B cell (primary cell): ENCODE data around the gene GPR61. TPM values are rescaled to one million over a fixed set of nuclear protein-coding genes. Genes with fewer than 3 reads are reported as not detected.

Experiments
- ATAC-seq: fragments of 200-7000 bp; cut with Tn5 transposase; one replicate; pipeline ENCODE4 v1.10.0; 2021; ENCODE audit warnings: low read depth, mild to moderate bottlenecking, moderate number of reproducible peaks, moderate library complexity
- CTCF ChIA-PET: fragments of 350-600 bp; sonication (Branson Sonifier 250); formaldehyde crosslinking; loops from one replicate; lab custom pipeline; 2021; ENCODE audit warnings: antibody characterized with exemption, inconsistent platforms; lab: Charles Lee
- POLR2A ChIA-PET: fragments of 350-600 bp; sonication (Branson Sonifier 250); formaldehyde crosslinking; loops from one replicate; lab custom pipeline; 2021; ENCODE audit warnings: antibody characterized with exemption; lab: Charles Lee
- DNase-seq: peaks from one replicate; pipeline ENCODE4 v3.0.0; 2013
- H2AFZ ChIP-seq: 2 replicates; pipeline ENCODE4 v1.6.1; 2012; ENCODE audit warnings: mild to moderate bottlenecking, low read depth, low read length; ENCODE audit not compliant: insufficient read depth, poor library complexity, severe bottlenecking
- H3K27ac ChIP-seq, 2 donors: 1 replicate in 1 of 2; 2 replicates in 1 of 2; pipeline ENCODE4 v1.5.1; 2012 to 2013; ENCODE audit warnings: low read length in 2 of 2, mild to moderate bottlenecking in 2 of 2, moderate library complexity in 1 of 2
- H3K27me3 ChIP-seq, 4 experiments: fragments of 200-600 bp in 1 of 4; sonication (generic) in 1 of 4; replicated peaks in 1 of 4; 1 replicate in 2 of 4; 2 replicates in 2 of 4; pipeline versions ENCODE4 v1.6.1 to v1.7.0; 2013 to 2016; ENCODE audit warnings: low read length in 3 of 4, mild to moderate bottlenecking in 2 of 4, mixed read lengths in 1 of 4, moderate library complexity in 1 of 4; ENCODE audit not compliant: insufficient read depth in 4 of 4, control insufficient read depth in 3 of 4; ENCODE audit errors: control extremely low read depth in 1 of 4
- H3K36me3 ChIP-seq, 2 experiments: replicated peaks in 1 of 2; 1 replicate in 1 of 2; 2 replicates in 1 of 2; pipeline versions ENCODE4 v1.6.1 to v1.7.1; 2013; ENCODE audit warnings: low read length in 1 of 2; ENCODE audit not compliant: insufficient read depth in 2 of 2, control insufficient read depth in 1 of 2; ENCODE audit errors: control extremely low read depth in 1 of 2, extremely low read depth in 1 of 2
- H3K4me1 ChIP-seq, 2 donors: fragments of 200-600 bp in 1 of 2; sonication (generic) in 1 of 2; 1 replicate in 1 of 2; 2 replicates in 1 of 2; pipeline versions ENCODE4 v1.5.1 to v1.6.1; 2013 to 2017; ENCODE audit warnings: low read length in 2 of 2; ENCODE audit not compliant: control insufficient read depth in 2 of 2, insufficient read depth in 2 of 2
- H3K4me2 ChIP-seq: replicated peaks from 2 replicates; pipeline ENCODE3; 2012; ENCODE audit warnings: mild to moderate bottlenecking, low read depth, low read length; ENCODE audit not compliant: poor library complexity, severe bottlenecking
- H3K4me3 ChIP-seq, 5 experiments: fragments of 200-600 bp in 1 of 5; sonication (generic) in 1 of 5; 1 replicate in 3 of 5; 2 replicates in 2 of 5; pipeline versions ENCODE4 v1.5.1 to v1.7.0; 2011 to 2016; ENCODE audit warnings: low read length in 4 of 5, mild to moderate bottlenecking in 4 of 5, low read depth in 2 of 5, control low read depth in 1 of 5, moderate library complexity in 1 of 5; ENCODE audit not compliant: insufficient read depth in 1 of 5; ENCODE audit errors: control extremely low read depth in 1 of 5, extremely low read depth in 1 of 5
- H3K79me2 ChIP-seq: fragments of 200-600 bp; sonication (generic); one replicate; pipeline ENCODE4 v1.6.0; 2016; ENCODE audit warnings: low read length; ENCODE audit not compliant: control insufficient read depth, insufficient read depth
- H3K9ac ChIP-seq: fragments of 200-600 bp; sonication (generic); 2 replicates; pipeline ENCODE4 v1.6.1; 2017; ENCODE audit warnings: mild to moderate bottlenecking, low read length, moderate library complexity
- H3K9me3 ChIP-seq, 3 donors: one replicate each; pipeline versions ENCODE4 v1.6.1 to v1.7.1; 2013; ENCODE audit warnings: low read length in 2 of 3; ENCODE audit not compliant: control insufficient read depth in 2 of 3, insufficient read depth in 1 of 3; ENCODE audit errors: control extremely low read depth in 1 of 3
- H4K20me1 ChIP-seq: 2 replicates; pipeline ENCODE4 v1.6.0; 2012; ENCODE audit warnings: mild to moderate bottlenecking, low read length; ENCODE audit not compliant: insufficient read depth, control insufficient read depth, poor library complexity, severe bottlenecking
- H3K27ac Mint-ChIP-seq: one replicate; pipeline ENCODE4 v1.8.0; 2021; ENCODE audit warnings: mixed read lengths
- H3K27me3 Mint-ChIP-seq: one replicate; pipeline ENCODE4 v1.8.0; 2021; ENCODE audit warnings: mixed read lengths
- H3K4me1 Mint-ChIP-seq: one replicate; pipeline ENCODE4 v1.8.0; 2021; ENCODE audit warnings: mixed read lengths
- H3K4me3 Mint-ChIP-seq: one replicate; pipeline ENCODE4 v1.8.0; 2021; ENCODE audit warnings: mixed read lengths
- H3K9me3 Mint-ChIP-seq: one replicate; pipeline ENCODE4 v1.8.0; 2022; ENCODE audit warnings: mixed read lengths; ENCODE audit not compliant: insufficient read depth
- EZH2 ChIP-seq: IDR thresholded peaks from 2 replicates; pipeline ENCODE4 v1.6.1; 2012; ENCODE audit warnings: borderline replicate concordance, low read depth, mild to moderate bottlenecking, moderate library complexity, low read length; ENCODE audit not compliant: insufficient read depth, poor library complexity, severe bottlenecking
- WGBS: methylation state at CpG from one replicate; pipeline ENCODE4 v1.1.5; 2013; ENCODE audit warnings: missing lambda C conversion rate; ENCODE audit not compliant: insufficient coverage; 5-methylcytosine and 5-hydroxymethylcytosine counted together
- intact Hi-C: fragments of 100-400 bp; cut with micrococcal nuclease; formaldehyde crosslinking; loops from one replicate; pipeline ENCODE4 v1.10.0; 2022
- polyA plus RNA-seq: library from polyadenylated mRNA; depleted of rRNA; stranded (reverse); fragments of >200 nt; gene quantifications from 2 replicates; pipeline ENCODE4 v1.2.3, GENCODE V29; 2012
- total RNA-seq, 2 donors: library from RNA; stranded (reverse); fragments of 120-200 nt in 1 of 2; gene quantifications; 1 replicate in 1 of 2; 2 replicates in 1 of 2; pipeline versions ENCODE4 v1.2.3 to v1.2.4, GENCODE V29; 2013 to 2022
- TF ChIP-seq, protein P1 (sequence below): fragments of 200-600 bp; IDR thresholded peaks from one replicate; pipeline ENCODE4 v1.8.0; 2022; ENCODE audit warnings: antibody characterized with exemption, mild to moderate bottlenecking

GPR61 gene
- total and polyA plus RNA-seq, 2 donors (not counting 1 experiment from before 2014, with no cell fraction given), result not detected

DNA sequence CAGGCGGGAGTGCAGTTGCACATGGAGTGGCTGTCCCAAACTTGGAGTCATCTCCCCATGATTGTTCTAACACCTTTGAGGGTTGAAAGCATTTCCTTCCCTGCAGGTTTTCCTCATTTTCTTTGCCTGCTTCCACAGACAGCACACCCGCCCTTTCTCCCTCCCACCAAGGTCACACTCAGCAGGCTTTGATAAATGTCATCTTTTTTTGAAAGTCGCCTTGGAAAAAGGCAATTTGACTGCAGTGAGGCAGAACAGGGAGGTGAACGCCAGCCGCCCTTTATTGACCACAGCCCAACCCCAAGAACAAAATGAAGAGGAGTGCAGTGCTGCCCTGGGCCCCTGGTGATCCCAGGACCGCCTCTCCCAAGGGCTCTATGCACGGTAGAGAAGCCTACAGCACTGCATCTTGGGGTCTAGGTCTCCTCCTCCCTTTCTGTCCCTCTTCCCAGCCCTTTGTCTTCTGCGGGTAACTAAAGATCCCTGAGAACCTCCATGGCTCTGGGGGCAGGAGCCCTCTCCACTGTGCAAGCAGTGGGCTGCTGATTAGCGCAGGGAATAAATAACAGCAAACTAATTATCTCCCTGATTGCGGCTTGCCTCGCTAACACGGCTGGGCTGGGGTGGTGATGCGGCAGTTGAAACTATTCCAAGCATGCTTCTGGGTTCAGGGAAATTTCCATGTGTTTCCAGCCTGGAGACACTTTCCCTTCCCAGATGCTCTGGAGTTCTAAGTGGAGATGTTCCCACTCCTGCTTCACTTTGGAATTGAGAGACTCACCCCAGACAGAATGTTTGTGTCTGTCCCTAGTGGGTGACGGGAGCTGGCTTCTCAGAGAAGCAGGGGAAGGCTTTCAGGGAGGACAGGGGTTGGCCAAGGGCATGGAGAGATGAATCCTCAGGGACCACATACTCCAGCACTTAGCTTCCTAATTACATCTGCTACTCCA, 18.4 kb upstream of the GPR61 start:
- no peak overlapping the region for H3K4me2 ChIP-seq
- ChIA-PET POLR2A (no interaction called here), CTCF (interaction anchor here (1.1 to 21.6 kb wide), 4 partner anchors 11 to 31 kb away, joined by 3 to 926 read pairs (median 6); partner anchors contain the start of genes AMIGO1, ATXN7L2 and CYB561D1)
- H3K27ac ChIP-seq, result no peak overlapping the region
- Mint-ChIP-seq H3K4me1 (no peaks in the 10 kb centered on the region), H3K27me3 (peaks cover 25% of the 10 kb centered on the region), H3K9me3 (no peaks in the 10 kb centered on the region), H3K4me3 (no peak overlapping the region), H3K27ac (no peak overlapping the region)
- no peak overlapping the region for H3K4me3 ChIP-seq
- intact Hi-C loops, result no loop called here
- no peaks in the 10 kb centered on the region for H3K4me1 ChIP-seq
- H4K20me1 ChIP-seq, result no peaks in the 10 kb centered on the region
- no peaks in the 10 kb centered on the region for H3K9me3 ChIP-seq
- H2AFZ ChIP-seq, result no peak overlapping the region
- WGBS, result 90% methylated on average over 12 of the region's 14 CpGs
- H3K36me3 ChIP-seq, result no peaks in the 10 kb centered on the region
- DNase-seq (no peak), ATAC-seq (no peak)
- H3K79me2 ChIP-seq, result no peaks in the 10 kb centered on the region
- TF ChIP-seq, protein P1, sequence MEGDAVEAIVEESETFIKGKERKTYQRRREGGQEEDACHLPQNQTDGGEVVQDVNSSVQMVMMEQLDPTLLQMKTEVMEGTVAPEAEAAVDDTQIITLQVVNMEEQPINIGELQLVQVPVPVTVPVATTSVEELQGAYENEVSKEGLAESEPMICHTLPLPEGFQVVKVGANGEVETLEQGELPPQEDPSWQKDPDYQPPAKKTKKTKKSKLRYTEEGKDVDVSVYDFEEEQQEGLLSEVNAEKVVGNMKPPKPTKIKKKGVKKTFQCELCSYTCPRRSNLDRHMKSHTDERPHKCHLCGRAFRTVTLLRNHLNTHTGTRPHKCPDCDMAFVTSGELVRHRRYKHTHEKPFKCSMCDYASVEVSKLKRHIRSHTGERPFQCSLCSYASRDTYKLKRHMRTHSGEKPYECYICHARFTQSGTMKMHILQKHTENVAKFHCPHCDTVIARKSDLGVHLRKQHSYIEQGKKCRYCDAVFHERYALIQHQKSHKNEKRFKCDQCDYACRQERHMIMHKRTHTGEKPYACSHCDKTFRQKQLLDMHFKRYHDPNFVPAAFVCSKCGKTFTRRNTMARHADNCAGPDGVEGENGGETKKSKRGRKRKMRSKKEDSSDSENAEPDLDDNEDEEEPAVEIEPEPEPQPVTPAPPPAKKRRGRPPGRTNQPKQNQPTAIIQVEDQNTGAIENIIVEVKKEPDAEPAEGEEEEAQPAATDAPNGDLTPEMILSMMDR, result no peak
- TF ChIP-seq EZH2, result no peak
- no peak overlapping the region for H3K9ac ChIP-seq
- peaks cover 0 to 8% (median 1%) of the 10 kb centered on the region in 4 experiments for H3K27me3 ChIP-seq

DNA sequence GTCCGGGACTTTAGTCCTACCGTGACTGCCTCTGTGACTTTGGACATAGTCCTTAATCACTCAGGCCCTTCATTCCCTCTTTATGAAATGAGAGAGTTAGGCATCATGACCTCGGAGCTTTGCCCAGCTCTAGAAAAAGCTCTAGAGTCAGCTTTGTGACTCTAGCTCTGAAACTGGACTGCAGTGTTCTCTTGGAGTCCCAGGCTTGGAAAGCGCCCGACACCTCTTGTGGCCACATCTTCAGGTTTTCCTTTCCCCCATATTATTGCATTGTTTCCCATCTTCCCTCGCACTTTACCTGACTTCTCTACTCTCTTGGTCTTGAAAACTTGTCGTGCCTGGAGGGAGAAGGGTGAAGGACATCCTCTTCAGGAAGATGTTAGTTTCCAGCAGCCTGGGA, 17.6 kb upstream of the GPR61 start:
- POLR2A ChIA-PET, result no interaction called here
- H3K36me3 ChIP-seq, result no peaks in the 10 kb centered on the region
- H3K4me2 ChIP-seq, result no peak overlapping the region
- CTCF ChIA-PET, result interaction anchor here (1.2 to 21.6 kb wide), 2 partner anchors 10 to 22 kb away, joined by 4 to 926 read pairs; partner anchors contain the start of genes AMIGO1, ATXN7L2 and CYB561D1
- DNase-seq, result no peak
- H3K27ac ChIP-seq, result no peak overlapping the region
- no peaks in the 10 kb centered on the region for H4K20me1 ChIP-seq
- peaks cover 0 to 3% (median 1%) of the 10 kb centered on the region in 4 experiments for H3K27me3 ChIP-seq
- Mint-ChIP-seq H3K27me3 (peaks cover 25% of the 10 kb centered on the region), H3K4me1 (no peaks in the 10 kb centered on the region), H3K4me3 (no peak overlapping the region), H3K27ac (no peak overlapping the region), H3K9me3 (no peaks in the 10 kb centered on the region)
- no peaks in the 10 kb centered on the region for H3K4me1 ChIP-seq
- no peak for TF ChIP-seq EZH2
- no peak for ATAC-seq
- intact Hi-C loops, result no loop called here
- no peak overlapping the region for H3K9ac ChIP-seq
- 93% methylated on average over 4 of the region's 7 CpGs for WGBS
- H3K79me2 ChIP-seq, result no peaks in the 10 kb centered on the region
- H3K9me3 ChIP-seq, result no peaks in the 10 kb centered on the region
- no peak overlapping the region for H2AFZ ChIP-seq
- no peak overlapping the region for H3K4me3 ChIP-seq
